Neural cell (in vitro differentiated cells): ENCODE results near the gene ZNF853.

ENCODE experiments used
- CTCF ChIP-seq: fragments of 450-650 bp; IDR thresholded peaks from 2 replicates; pipeline ENCODE4 v1.5.1; 2014; ENCODE audit warnings: antibody characterized with exemption, mild to moderate bottlenecking, moderate library complexity; ENCODE audit not compliant: poor library complexity, severe bottlenecking
- EP300 ChIP-seq: fragments of 450-650 bp; conservative IDR thresholded peaks from 2 replicates; pipeline ENCODE4 v1.6.1; 2014; ENCODE audit warnings: antibody characterized with exemption, mild to moderate bottlenecking, moderate library complexity; ENCODE audit not compliant: poor library complexity, severe bottlenecking
- EZH2 ChIP-seq: fragments of 200-600, 300-800 bp; shearing (Covaris generic), sonication (generic); IDR thresholded peaks from 2 replicates; pipeline ENCODE4 v1.6.1; 2014; ENCODE audit warnings: antibody characterized with exemption, low read length, borderline replicate concordance, mild to moderate bottlenecking; ENCODE audit not compliant: insufficient read depth, poor library complexity, severe bottlenecking
- MXI1 ChIP-seq: fragments of 450-650 bp; conservative IDR thresholded peaks from 2 replicates; pipeline ENCODE4 v1.6.1; 2014; ENCODE audit warnings: antibody characterized with exemption, mild to moderate bottlenecking; ENCODE audit not compliant: poor library complexity, severe bottlenecking
- POLR2AphosphoS5 ChIP-seq: IDR thresholded peaks from 2 replicates; pipeline ENCODE4 v1.6.1; 2012
- RAD21 ChIP-seq: fragments of 450-650 bp; conservative IDR thresholded peaks from 2 replicates; pipeline ENCODE4 v1.6.1; 2014; ENCODE audit warnings: antibody characterized with exemption, mild to moderate bottlenecking, moderate library complexity
- SMC3 ChIP-seq: fragments of 450-650 bp; conservative IDR thresholded peaks from 2 replicates; pipeline ENCODE4 v1.6.1; 2014; ENCODE audit warnings: antibody characterized with exemption, mild to moderate bottlenecking, moderate library complexity; ENCODE audit not compliant: poor library complexity
- TAF1 ChIP-seq: IDR thresholded peaks from 2 replicates; pipeline ENCODE4 v1.6.1; 2012; ENCODE audit warnings: low read depth

DNA sequence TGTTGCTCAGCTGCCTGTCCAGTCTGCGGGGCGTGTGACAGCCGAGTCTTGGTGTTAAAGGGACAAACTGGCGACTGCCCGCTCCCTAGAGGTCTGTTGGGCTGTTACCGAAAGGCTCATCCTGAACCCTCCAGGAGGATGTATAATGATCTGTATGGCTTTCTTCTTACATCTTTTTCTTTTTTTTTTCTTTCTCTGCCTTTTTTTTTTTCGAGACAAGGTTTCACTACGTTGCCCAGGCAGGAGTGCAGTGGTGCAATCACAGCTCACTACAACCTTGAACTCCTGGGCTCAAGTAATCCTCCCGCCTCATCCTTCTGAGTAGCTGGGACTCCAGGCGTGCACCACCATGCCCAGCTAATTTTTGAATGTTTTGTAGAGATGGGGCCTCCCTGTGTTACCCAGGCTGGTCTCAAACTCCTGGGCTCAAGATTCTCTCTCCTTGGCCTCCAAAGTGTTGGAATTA is 24.7 kb upstream of the ZNF853 start:
- TF ChIP-seq CTCF (no peak), EZH2 (no peak), MXI1 (no peak), EP300 (no peak), RAD21 (no peak), POLR2AphosphoS5 (no peak), SMC3 (no peak), TAF1 (no peak)
